NCI-H510A (cell line): ENCODE measurements around the gene JAM3.
"Not testable (repeated sequence)": the region's sequence is repeated elsewhere in the genome, so short reads cannot be mapped to it uniquely, and the experiment has no call there.

Experiments
- DNase-seq: peaks from one replicate; lab custom pipeline; 2025; lab: John Stamatoyannopoulos, UW

JAM3 gene

GRCh38 chr11:134181707-134182106 is 112.8 kb downstream of the JAM3 start:
- no peak for DNase-seq

- DNase-seq: not testable (repeated sequence)
These were observed 119.2 kb downstream of the JAM3 start for GRCh38 chr11:134188092-134188491.

- no peak for DNase-seq
These were observed 127.9 kb downstream of the JAM3 start for GRCh38 chr11:134196756-134197155.

- DNase-seq: no peak
These were observed 130.7 kb downstream of the JAM3 start for GRCh38 chr11:134199531-134199930.

- no peak for DNase-seq
These were observed 131.8 kb downstream of the JAM3 start for GRCh38 chr11:134200688-134201087.
